Caco-2 (cell line): ENCODE measurements around the gene OGG1. TPM values are rescaled to one million over a fixed set of nuclear protein-coding genes. Genes with fewer than 3 reads are reported as not detected.

ENCODE experiments used
- BruUV-seq: library from RNA; stranded (reverse); fragments of 400-500 nt; replicated peaks from 2 replicates; lab custom pipeline; 2021; lab: Mats Ljungman, UMichigan
- CTCF ChIA-PET: fragments of 300-600 bp; sonication (Branson Sonifier 250); formaldehyde crosslinking; loops from one replicate; lab custom pipeline; 2022; ENCODE audit warnings: antibody characterized with exemption; lab: Charles Lee
- POLR2A ChIA-PET: fragments of 300-600 bp; sonication (Branson Sonifier 250); formaldehyde crosslinking; loops from one replicate; lab custom pipeline; 2022; ENCODE audit warnings: antibody characterized with exemption; lab: Charles Lee
- DNase-seq, 2 experiments: peaks; one replicate each; pipeline versions ENCODE4 v3.0.0 to v3.0.0-alpha.2; 2020 to 2022
- H3K27me3 ChIP-seq: replicated peaks from 2 replicates; pipeline ENCODE4 v1.6.0; 2011; ENCODE audit warnings: low read length; ENCODE audit not compliant: control insufficient read depth, insufficient read depth
- H3K36me3 ChIP-seq: 2 replicates; pipeline ENCODE4 v1.5.1; 2011; ENCODE audit warnings: low read length; ENCODE audit not compliant: control insufficient read depth, insufficient read depth
- H3K4me1 ChIP-seq: fragments of 250-450 bp; sonication (Bioruptor Pico); 2 replicates; pipeline ENCODE4 v1.5.1; 2020; ENCODE audit warnings: mild to moderate bottlenecking
- H3K4me3 ChIP-seq: 2 replicates; pipeline ENCODE4 v1.5.1; 2011; ENCODE audit warnings: low read depth, mild to moderate bottlenecking, control low read depth, low read length
- H3K9me3 ChIP-seq: fragments of 250-450 bp; sonication (Bioruptor Pico); 2 replicates; pipeline ENCODE4 v1.5.1; 2020; ENCODE audit warnings: mild to moderate bottlenecking, moderate library complexity
- H3K27ac Mint-ChIP-seq: one replicate; pipeline ENCODE4 v1.8.0; 2022; ENCODE audit warnings: mixed read lengths; ENCODE audit not compliant: unreplicated experiment
- H3K27me3 Mint-ChIP-seq: one replicate; pipeline ENCODE4 v1.8.0; 2022; ENCODE audit warnings: mixed read lengths; ENCODE audit not compliant: insufficient read depth, unreplicated experiment
- H3K36me3 Mint-ChIP-seq: one replicate; pipeline ENCODE4 v1.8.0; 2022; ENCODE audit warnings: mild to moderate bottlenecking, mixed read lengths; ENCODE audit not compliant: insufficient read depth, unreplicated experiment
- H3K4me1 Mint-ChIP-seq: one replicate; pipeline ENCODE4 v1.8.0; 2022; ENCODE audit warnings: low read depth, mixed read lengths; ENCODE audit not compliant: unreplicated experiment
- H3K4me3 Mint-ChIP-seq: one replicate; pipeline ENCODE4 v1.8.0; 2022; ENCODE audit warnings: mild to moderate bottlenecking, moderate library complexity, mixed read lengths; ENCODE audit not compliant: unreplicated experiment
- H3K9me3 Mint-ChIP-seq: one replicate; pipeline ENCODE4 v1.8.0; 2022; ENCODE audit warnings: mixed read lengths; ENCODE audit not compliant: unreplicated experiment
- CTCF ChIP-seq, 2 experiments: fragments of 200-600 bp in 1 of 2; IDR thresholded peaks; 1 replicate in 1 of 2; 2 replicates in 1 of 2; pipeline versions ENCODE4 v1.5.1 to v1.8.0; 2011 to 2022; ENCODE audit warnings: antibody characterized with exemption in 1 of 2, control low read depth in 1 of 2, inconsistent platforms in 1 of 2, low read depth in 1 of 2, low read length in 1 of 2, mild to moderate bottlenecking in 1 of 2, moderate library complexity in 1 of 2; ENCODE audit not compliant: insufficient read depth in 1 of 2, severe bottlenecking in 1 of 2, unreplicated experiment in 1 of 2
- intact Hi-C: fragments of 100-400 bp; cut with micrococcal nuclease; formaldehyde crosslinking; loops from one replicate; pipeline ENCODE4 v1.10.0; 2022; ENCODE audit not compliant: unreplicated experiment
- total RNA-seq: library from RNA; stranded (reverse); gene quantifications from 2 replicates; pipeline ENCODE4 v1.2.3, GENCODE V29; 2022

OGG1 gene
- total RNA-seq, 1 experiment from 2014 or later = 25.3 TPM

DNA sequence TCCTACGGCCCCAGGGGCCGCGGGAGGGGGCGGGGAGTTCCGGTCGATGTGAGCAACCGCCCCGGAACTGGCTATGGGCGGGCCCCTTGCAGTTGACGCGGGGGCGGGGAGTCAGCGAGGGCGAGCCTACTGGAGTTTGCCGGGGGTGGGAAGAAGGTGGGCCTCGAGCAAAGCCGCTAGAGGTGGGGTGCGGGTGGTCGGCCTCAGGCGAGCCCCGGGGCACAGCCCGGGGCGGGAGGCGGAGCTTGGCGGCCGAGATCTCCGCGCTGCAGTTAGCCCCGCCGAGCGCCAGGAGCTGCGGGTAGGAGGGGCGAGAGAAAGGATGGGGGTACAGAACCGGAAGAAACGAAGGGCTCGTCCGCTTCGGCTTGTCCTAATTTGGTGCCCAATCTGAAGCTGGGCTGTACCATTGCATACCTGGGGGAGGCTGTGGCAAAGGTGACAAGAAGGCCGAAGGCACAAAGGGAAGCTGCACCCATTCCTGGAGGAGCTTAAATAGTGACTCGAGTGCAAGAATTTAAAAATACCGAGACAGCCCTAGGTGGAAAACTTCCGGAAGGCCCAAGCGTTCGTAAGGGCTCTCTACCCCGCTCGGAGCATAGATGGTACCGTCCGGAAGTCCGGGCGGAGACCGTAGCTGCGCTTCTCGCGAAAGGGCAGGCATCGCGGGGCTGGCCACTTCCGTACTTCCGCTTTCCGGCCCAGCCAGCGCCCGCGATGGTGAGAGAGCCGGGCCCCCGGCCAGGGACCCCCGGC lies 42.8 kb downstream of the OGG1 start, which contains the start of the genes ARPC4 and TADA3:
ARPC4 (plus strand) TSS at position 678 of the 756 bp plus-strand sequence; CDS start at position 718, 40 bp downstream.
TADA3 (minus strand) TSS at position 69 of the 756 bp plus-strand sequence. CDS start 1,007 bp downstream, outside the sequence.
- H3K27ac Mint-ChIP-seq = peak within 1 kb of the TSS; percentile 100
- no peak for TF ChIP-seq CTCF (IDR thresholded peaks at IDR 0.05; ENCODE audit: insufficient read depth in 1 of 2, low read depth in 1 of 2, low read length in 1 of 2, severe bottlenecking in 1 of 2, unreplicated experiment in 1 of 2)
- peak within 1 kb of the TSS; percentile 92 for H3K4me3 Mint-ChIP-seq
- no peaks in the 10 kb centered on the region for H3K9me3 Mint-ChIP-seq
- DNase-seq = peak; percentile 92 to 93
- Histone ChIP-seq H3K4me1 (0 out of 2 replicates have a peak, but pooled peaks cover 6% of the 10 kb centered on the region), H3K27me3 (no peaks in the 10 kb centered on the region), H3K36me3 (peaks cover 3% of the 10 kb centered on the region), H3K9me3 (no peaks in the 10 kb centered on the region), H3K4me3 (peak within 1 kb of the TSS; percentile 80)
- CTCF ChIA-PET = interaction anchor here (0.5 to 1.5 kb wide), 7 partner anchors 10 to 190 kb away, joined by 3 to 6 read pairs (median 4); partner anchors contain the start of genes BRPF1 and OGG1
- POLR2A ChIA-PET = interaction anchor here (0.5 to 1.4 kb wide), 19 partner anchors 10 to 456 kb away, joined by 3 to 14 read pairs (median 4); partner anchors contain the start of genes FANCD2, IL17RE, MTMR14 and OGG1
- no TSS peak for BruUV-seq
- H3K27me3 Mint-ChIP-seq = no peaks in the 10 kb centered on the region
- H3K4me1 Mint-ChIP-seq = peaks cover 10% of the 10 kb centered on the region
- peaks cover 75% of the 10 kb centered on the region for H3K36me3 Mint-ChIP-seq
- intact Hi-C loops = loop anchor here (1.0 kb wide), 1 partner anchor 42 kb away; no protein-coding TSS in a partner anchor

- H3K9me3 Mint-ChIP-seq = no peaks in the 10 kb centered on the region
- Histone ChIP-seq H3K9me3 (no peaks in the 10 kb centered on the region), H3K36me3 (peaks cover 6% of the 10 kb centered on the region), H3K27me3 (no peaks in the 10 kb centered on the region), H3K4me3 (peak overlapping the region; percentile 80), H3K4me1 (0 out of 2 replicates have a peak, but pooled peaks cover 6% of the 10 kb centered on the region)
- peak overlapping the region; percentile 100 for H3K27ac Mint-ChIP-seq
- no peak for TF ChIP-seq CTCF (IDR thresholded peaks at IDR 0.05; ENCODE audit: insufficient read depth in 1 of 2, low read depth in 1 of 2, low read length in 1 of 2, severe bottlenecking in 1 of 2, unreplicated experiment in 1 of 2)
- intact Hi-C loops = no loop called here
- H3K36me3 Mint-ChIP-seq = peaks cover 78% of the 10 kb centered on the region
- H3K4me3 Mint-ChIP-seq = peak overlapping the region; percentile 92
- H3K4me1 Mint-ChIP-seq = peaks cover 6% of the 10 kb centered on the region
- peak; percentile 50 to 69 for DNase-seq
- ChIA-PET POLR2A (interaction anchor here (0.5 to 1.4 kb wide), 19 partner anchors 11 to 455 kb away, joined by 3 to 14 read pairs (median 4); partner anchors contain the start of genes FANCD2, IL17RE, MTMR14 and OGG1), CTCF (interaction anchor here (0.8 to 1.5 kb wide), 6 partner anchors 11 to 153 kb away, joined by 3 to 6 read pairs (median 4); partner anchors contain the start of genes BRPF1 and OGG1)
- no peaks in the 10 kb centered on the region for H3K27me3 Mint-ChIP-seq
- BruUV-seq = TSS peak; percentile 49
Observed at GRCh38 chr3:9793161-9793781, 43.5 kb downstream of the OGG1 start.

GRCh38 chr3:9794400-9794799 lies 44.6 kb downstream of the OGG1 start:
- Mint-ChIP-seq H3K4me1 (peaks cover 6% of the 10 kb centered on the region), H3K4me3 (peak overlapping the region; percentile 92), H3K9me3 (no peaks in the 10 kb centered on the region), H3K27ac (no peak overlapping the region), H3K36me3 (peaks cover 77% of the 10 kb centered on the region), H3K27me3 (no peaks in the 10 kb centered on the region)
- intact Hi-C loops = no loop called here
- Histone ChIP-seq H3K27me3 (no peaks in the 10 kb centered on the region), H3K36me3 (peaks cover 4% of the 10 kb centered on the region), H3K4me1 (0 out of 2 replicates have a peak, but pooled peaks cover 6% of the 10 kb centered on the region), H3K9me3 (no peaks in the 10 kb centered on the region), H3K4me3 (no peak overlapping the region)
- ChIA-PET POLR2A (no interaction called here), CTCF (no interaction called here)
- DNase-seq = no peak
- no peak for TF ChIP-seq CTCF (IDR thresholded peaks at IDR 0.05; ENCODE audit: insufficient read depth in 1 of 2, low read depth in 1 of 2, low read length in 1 of 2, severe bottlenecking in 1 of 2, unreplicated experiment in 1 of 2)
- no TSS peak for BruUV-seq
